Erythroblast (primary cell): ENCODE data around the gene CDK12.

Experiments used
- GATA1 ChIP-seq: IDR thresholded peaks from 2 replicates; pipeline ENCODE4 v1.6.1; 2011; ENCODE audit warnings: low read depth, mild to moderate bottlenecking, control low read depth, low read length, moderate library complexity
- POLR2A ChIP-seq: IDR thresholded peaks from 2 replicates; pipeline ENCODE4 v1.6.1; 2011; ENCODE audit warnings: mild to moderate bottlenecking, low read length

GRCh38 chr17:39582658-39583057 is 121.4 kb downstream of the CDK12 start:
- no peak for TF ChIP-seq POLR2A
- no peak for TF ChIP-seq GATA1
